SJCRH30 (cell line): ENCODE data around the gene ARF5. TPM values are rescaled to one million over a fixed set of nuclear protein-coding genes. Genes with fewer than 3 reads are reported as not detected.

ENCODE experiments used
- DNase-seq, 2 experiments: peaks; one replicate each; pipeline ENCODE4 v3.0.0-alpha.2; 2015 to 2020
- H3K27ac ChIP-seq: fragments of 250-450 bp; sonication (Bioruptor Pico); 2 replicates; pipeline ENCODE4 v1.5.1; 2020; ENCODE audit warnings: mild to moderate bottlenecking, moderate library complexity
- H3K27me3 ChIP-seq: fragments of 250-450 bp; sonication (Bioruptor Pico); 2 replicates; pipeline ENCODE4 v1.5.1; 2020; ENCODE audit warnings: mild to moderate bottlenecking, moderate library complexity
- H3K36me3 ChIP-seq: fragments of 250-450 bp; sonication (Bioruptor Pico); 2 replicates; pipeline ENCODE4 v1.5.1; 2020; ENCODE audit warnings: mild to moderate bottlenecking, moderate library complexity
- H3K4me1 ChIP-seq: fragments of 250-450 bp; sonication (Bioruptor Pico); 2 replicates; pipeline ENCODE4 v1.5.1; 2020; ENCODE audit warnings: mild to moderate bottlenecking, moderate library complexity
- H3K4me3 ChIP-seq: fragments of 250-450 bp; sonication (Bioruptor Pico); 2 replicates; pipeline ENCODE4 v1.5.1; 2020; ENCODE audit warnings: mild to moderate bottlenecking, moderate library complexity
- H3K9me3 ChIP-seq: fragments of 250-450 bp; sonication (Bioruptor Pico); replicated peaks from 2 replicates; pipeline ENCODE4 v1.5.1; 2020; ENCODE audit warnings: mild to moderate bottlenecking, moderate library complexity
- total RNA-seq: library from RNA; depleted of rRNA; stranded (reverse); fragments of >200 nt; shearing (Covaris generic); gene quantifications from 2 replicates; pipeline ENCODE4 v1.2.3, GENCODE V29; 2014; rRNA removed

Gene ARF5
- total RNA-seq, 1 experiment from 2014 or later = 120 TPM

- Histone ChIP-seq H3K4me3 (no peak overlapping the region), H3K4me1 (peaks cover 3% of the 10 kb centered on the region; the same call in 1 of the 2 replicates), H3K36me3 (no peaks in the 10 kb centered on the region), H3K27me3 (peaks cover 2% of the 10 kb centered on the region; the same call in 1 of the 2 replicates), H3K27ac (no peak overlapping the region), H3K9me3 (no peaks in the 10 kb centered on the region)
- DNase-seq = no peak
Measured at GRCh38 chr7:127638197-127638596, 50.0 kb downstream of the ARF5 start.

Other genes with a start within 250 kb of the ARF5 start
- 25.5 and 30.1 TPM in 2 replicates for gene ZNF800, start 195.7 kb upstream of the ARF5 start, total RNA-seq
- gene GCC1, start 2.8 kb upstream of the ARF5 start, total RNA-seq = 12.9 and 14.5 TPM in 2 replicates
- 1.6 and 1.7 TPM in 2 replicates for gene FSCN3, start 5.3 kb downstream of the ARF5 start, total RNA-seq
- gene PAX4, start 29.7 kb downstream of the ARF5 start, total RNA-seq = not detected in 2 replicates
- gene SND1, start 63.8 kb downstream of the ARF5 start, total RNA-seq = 146 and 147 TPM in 2 replicates